ENCODE results near the gene SNAP23. TPM values are rescaled to one million over a fixed set of nuclear protein-coding genes. Genes with fewer than 3 reads are reported as not detected.

Gene SNAP23
- polyA plus RNA-seq, 1 donor from 2014 or later = 113 TPM

- Mint-ChIP-seq H3K4me1 (peaks cover 13 to 22% (median 20%) of the 10 kb centered on the region in 3 donors), H3K27ac (no peak overlapping the region), H3K9me3 (no peaks in the 10 kb centered on the region), H3K36me3 (peaks cover 4% of the 10 kb centered on the region), H3K4me3 (no peak overlapping the region), H3K27me3 (no peaks in the 10 kb centered on the region)
Measured at GRCh38 chr15:42483677-42484076, 11.8 kb upstream of the SNAP23 start.

GRCh38 chr15:42490291-42490670, 5.2 kb upstream of the SNAP23 start:
- H3K4me1 Mint-ChIP-seq = peaks cover 32 to 47% (median 46%) of the 10 kb centered on the region in 3 donors
- H3K27me3 Mint-ChIP-seq = peaks cover 2% of the 10 kb centered on the region
- peak overlapping the region; percentile 98 to 99 (median 99) for H3K4me3 Mint-ChIP-seq
- H3K27ac Mint-ChIP-seq = peak overlapping the region; percentile 98 to 99 (median 99)
- no peaks in the 10 kb centered on the region for H3K9me3 Mint-ChIP-seq
- H3K36me3 Mint-ChIP-seq = peaks cover 4% of the 10 kb centered on the region

DNA sequence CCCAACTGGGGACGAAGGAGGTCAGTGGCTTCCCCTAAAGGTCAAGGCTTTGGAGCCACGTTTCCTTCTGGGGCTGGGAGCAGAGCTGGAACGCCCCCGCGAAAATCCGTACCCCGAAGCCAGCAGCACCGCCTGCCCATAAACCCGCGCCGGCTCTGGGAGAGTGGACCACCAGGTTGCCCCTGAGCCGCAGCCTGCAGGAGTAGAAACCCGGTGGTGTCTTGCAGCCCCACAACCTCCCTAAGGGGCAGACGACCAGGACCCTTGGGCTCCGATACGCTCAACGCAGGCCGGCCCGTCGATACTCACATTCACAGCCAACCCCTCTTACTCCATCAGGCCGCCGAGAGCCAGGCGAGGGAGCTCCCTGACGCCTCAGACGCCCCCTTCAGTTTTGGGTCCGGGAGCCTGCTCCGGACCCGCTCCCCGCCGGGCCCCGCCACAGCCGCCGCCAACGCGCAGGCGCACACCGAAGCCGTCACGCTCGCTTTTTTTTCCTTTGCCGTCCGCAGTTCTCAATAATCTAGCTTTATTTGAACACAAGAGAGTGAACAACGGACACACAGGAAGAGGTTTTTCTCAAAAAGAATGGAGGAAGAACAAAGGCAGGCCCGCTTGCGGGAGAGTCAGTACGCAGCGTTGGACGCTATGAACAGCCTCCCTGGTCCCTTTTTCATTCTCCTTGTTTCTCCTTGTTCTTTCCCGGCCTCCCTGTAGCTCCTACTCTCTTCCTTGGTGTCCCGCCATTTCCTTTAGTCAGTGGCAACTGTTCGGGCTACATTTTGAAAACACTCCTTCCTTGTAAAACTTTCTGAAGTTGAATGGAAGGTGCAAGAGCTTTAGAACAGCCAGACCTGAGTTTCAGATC, 4.5 kb upstream of the SNAP23 start, which contains the start of gene ZNF106:
TSS of gene ZNF106 (minus strand) at position 471 of the 868 bp plus-strand sequence. CDS start 18,852 bp downstream, outside the sequence.
- Mint-ChIP-seq H3K9me3 (no peaks in the 10 kb centered on the region), H3K27me3 (peaks cover 2% of the 10 kb centered on the region), H3K36me3 (peaks cover 4% of the 10 kb centered on the region), H3K4me1 (peaks cover 34 to 53% (median 47%) of the 10 kb centered on the region in 3 donors), H3K4me3 (peak within 1 kb of the TSS; percentile 98 to 99 (median 99)), H3K27ac (peak within 1 kb of the TSS; percentile 98 to 99 (median 99))

GRCh38 chr15:42491539-42492225, 3.8 kb upstream of the SNAP23 start:
- H3K27ac Mint-ChIP-seq = peak overlapping the region; percentile 98 to 99 (median 99)
- H3K27me3 Mint-ChIP-seq = peaks cover 2% of the 10 kb centered on the region
- no peaks in the 10 kb centered on the region for H3K9me3 Mint-ChIP-seq
- H3K4me1 Mint-ChIP-seq = peaks cover 42 to 61% (median 54%) of the 10 kb centered on the region in 3 donors
- H3K4me3 Mint-ChIP-seq = peak overlapping the region; percentile 98 to 99 (median 99)
- peaks cover 4% of the 10 kb centered on the region for H3K36me3 Mint-ChIP-seq

- H3K4me1 Mint-ChIP-seq = peaks cover 43 to 60% (median 54%) of the 10 kb centered on the region in 3 donors
- H3K27me3 Mint-ChIP-seq = peaks cover 2% of the 10 kb centered on the region
- H3K9me3 Mint-ChIP-seq = no peaks in the 10 kb centered on the region
- peak overlapping the region; percentile 84 to 94 (median 86) for H3K27ac Mint-ChIP-seq
- H3K4me3 Mint-ChIP-seq = peak overlapping the region; percentile 72 to 97 (median 93)
- H3K36me3 Mint-ChIP-seq = no peaks in the 10 kb centered on the region
Measured at GRCh38 chr15:42493679-42494078, 1.8 kb upstream of the SNAP23 start.

DNA sequence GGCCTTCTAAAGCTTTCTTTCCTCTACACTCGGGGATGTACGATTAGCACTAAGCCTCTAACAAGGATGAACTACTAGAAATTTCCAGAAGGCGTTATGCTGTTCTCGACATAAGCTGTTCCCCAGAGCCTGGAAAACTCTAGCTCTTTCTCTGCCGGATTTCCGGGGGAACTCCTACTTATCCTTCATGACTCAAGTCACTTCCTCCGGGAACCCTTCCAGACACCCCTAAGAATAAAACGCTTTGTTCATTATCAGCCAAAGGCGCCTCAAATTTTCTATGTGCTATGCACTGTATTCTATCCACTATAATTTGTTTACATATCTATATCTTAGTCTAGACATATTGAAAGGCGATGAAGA, 455 bp upstream of the SNAP23 start:
- no peaks in the 10 kb centered on the region for H3K36me3 Mint-ChIP-seq
- peaks cover 2% of the 10 kb centered on the region for H3K27me3 Mint-ChIP-seq
- H3K27ac Mint-ChIP-seq = peak overlapping the region; percentile 82 to 94 (median 93)
- peaks cover 48 to 68% (median 59%) of the 10 kb centered on the region in 3 donors for H3K4me1 Mint-ChIP-seq
- H3K4me3 Mint-ChIP-seq = peak overlapping the region; percentile 95 to 98 (median 98)
- no peaks in the 10 kb centered on the region for H3K9me3 Mint-ChIP-seq

GRCh38 chr15:42498212-42499068, 3.0 kb downstream of the SNAP23 start:
- Mint-ChIP-seq H3K27me3 (no peaks in the 10 kb centered on the region), H3K27ac (peak overlapping the region; percentile 50 to 90 (median 64)), H3K36me3 (no peaks in the 10 kb centered on the region), H3K4me3 (peak overlapping the region in 3 of 4 donors; percentile 53 to 83 (median 83)), H3K4me1 (peaks cover 61 to 67% (median 65%) of the 10 kb centered on the region in 3 donors), H3K9me3 (no peaks in the 10 kb centered on the region)

DNA sequence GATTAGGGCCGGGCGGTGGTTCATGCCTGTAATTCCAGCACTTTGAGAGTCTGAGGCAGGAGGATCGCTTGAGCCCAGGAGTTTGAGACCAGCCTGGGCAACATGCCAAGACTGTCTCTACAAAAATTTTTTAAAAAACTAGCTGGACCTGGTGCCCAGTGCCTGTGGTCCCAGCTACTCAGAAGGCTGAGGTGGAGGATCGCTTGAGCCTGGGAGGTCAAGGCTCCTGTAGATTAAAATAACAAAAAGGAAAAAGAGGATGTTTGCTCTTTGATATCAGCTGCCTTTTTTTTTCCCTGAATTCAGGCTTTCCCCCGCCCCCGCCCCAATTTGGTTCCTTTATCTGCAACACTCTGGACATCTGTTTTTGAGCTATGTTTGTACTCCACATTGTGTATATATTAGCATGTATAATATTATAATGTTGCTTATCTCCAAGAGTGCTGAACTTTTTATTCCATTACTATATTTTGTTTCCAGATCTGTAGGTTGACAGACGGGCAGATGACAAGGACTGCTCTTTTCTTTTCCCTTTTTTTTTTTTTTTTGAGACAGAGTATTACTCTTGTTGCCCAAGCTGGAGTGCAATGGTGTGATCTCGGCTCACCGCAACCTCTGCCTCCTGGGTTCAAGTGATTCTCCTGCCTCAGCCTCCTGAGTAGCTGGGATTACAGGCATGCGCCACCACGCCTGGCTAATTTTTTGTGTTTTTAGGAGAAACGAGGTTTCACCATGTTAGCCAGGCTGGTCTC, 4.6 kb downstream of the SNAP23 start:
- peaks cover 2% of the 10 kb centered on the region for H3K36me3 Mint-ChIP-seq
- H3K4me3 Mint-ChIP-seq = peak overlapping the region in 3 of 4 donors; percentile 35 to 65 (median 58)
- H3K9me3 Mint-ChIP-seq = no peaks in the 10 kb centered on the region
- no peaks in the 10 kb centered on the region for H3K27me3 Mint-ChIP-seq
- peak overlapping the region; percentile 65 to 95 (median 70) for H3K27ac Mint-ChIP-seq
- H3K4me1 Mint-ChIP-seq = peaks cover 53 to 70% (median 64%) of the 10 kb centered on the region in 3 donors

DNA sequence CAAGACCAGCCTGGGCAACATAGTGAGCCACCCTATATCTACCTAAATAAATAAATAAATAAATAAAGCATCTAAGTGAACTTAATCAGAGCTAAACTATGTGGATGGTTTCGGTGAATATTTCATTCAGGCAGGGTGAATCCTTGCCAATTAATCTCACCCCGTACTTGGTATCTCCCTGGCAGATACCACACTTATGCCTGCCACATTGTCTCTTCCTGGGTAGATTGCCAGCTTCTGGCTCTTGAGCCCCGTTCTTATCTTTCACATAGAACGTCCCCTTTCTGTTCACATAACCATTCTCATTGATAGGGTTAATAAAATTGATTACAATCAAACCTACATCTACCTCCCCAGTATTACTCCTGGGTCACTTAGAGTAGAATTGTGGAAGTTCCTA, 7.0 kb downstream of the SNAP23 start:
- no peaks in the 10 kb centered on the region for H3K27me3 Mint-ChIP-seq
- H3K4me3 Mint-ChIP-seq = peak overlapping the region in 2 of 4 donors; percentile 62 to 94
- peak overlapping the region; percentile 90 to 95 (median 93) for H3K27ac Mint-ChIP-seq
- H3K36me3 Mint-ChIP-seq = peaks cover 2% of the 10 kb centered on the region
- H3K4me1 Mint-ChIP-seq = peaks cover 45 to 65% (median 49%) of the 10 kb centered on the region in 3 donors
- no peaks in the 10 kb centered on the region for H3K9me3 Mint-ChIP-seq

DNA sequence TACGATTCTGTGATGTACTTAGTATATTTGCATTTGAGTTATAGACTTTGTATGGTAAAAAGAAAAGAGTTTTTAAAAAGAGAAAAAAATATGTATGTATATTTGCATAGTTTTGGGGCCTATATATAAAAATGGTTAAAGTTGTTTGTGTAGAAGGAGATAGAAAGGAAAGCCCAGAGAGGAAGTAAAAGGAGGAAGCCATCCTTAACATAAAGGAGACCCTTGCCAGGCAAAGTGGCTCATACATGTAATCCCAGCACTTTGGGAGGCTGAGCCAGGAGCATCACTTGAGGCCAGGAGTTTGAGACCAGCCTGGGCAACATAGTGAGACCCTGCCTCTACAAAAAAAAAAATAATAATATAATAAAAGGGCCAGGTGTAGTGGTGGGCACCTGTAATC, 8.4 kb downstream of the SNAP23 start:
- H3K4me3 Mint-ChIP-seq = peak overlapping the region; percentile 44 to 94 (median 64)
- H3K27ac Mint-ChIP-seq = peak overlapping the region; percentile 90 to 95 (median 93)

DNA sequence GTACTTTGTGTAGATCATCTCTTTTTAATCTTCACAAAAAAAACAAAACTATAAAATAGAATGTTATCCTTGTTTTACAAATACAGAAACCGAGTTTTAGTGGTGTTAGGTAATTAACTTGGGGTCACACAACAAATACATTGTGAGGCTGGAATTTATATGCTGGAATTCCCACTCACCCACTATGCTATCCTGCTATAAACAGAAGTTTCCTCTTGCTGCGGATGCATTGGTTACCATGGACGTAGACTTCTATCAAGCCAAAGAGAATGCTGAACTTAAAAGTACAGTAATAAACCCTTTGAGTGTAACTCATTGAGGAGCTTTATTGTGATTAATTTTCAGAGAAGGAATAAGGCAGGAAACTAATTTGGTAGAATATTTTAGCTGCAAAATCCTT, 9.2 kb downstream of the SNAP23 start:
- Mint-ChIP-seq H3K4me1 (peaks cover 32 to 48% (median 42%) of the 10 kb centered on the region in 3 donors), H3K27me3 (no peaks in the 10 kb centered on the region), H3K27ac (peak overlapping the region; percentile 82 to 95 (median 87)), H3K4me3 (peak overlapping the region in 3 of 4 donors; percentile 27 to 91 (median 69)), H3K36me3 (peaks cover 2% of the 10 kb centered on the region), H3K9me3 (no peaks in the 10 kb centered on the region)

More for the DNA sequence above, 8.4 kb downstream of the SNAP23 start:
- Mint-ChIP-seq H3K9me3 (no peaks in the 10 kb centered on the region), H3K4me1 (peaks cover 34 to 54% (median 43%) of the 10 kb centered on the region in 3 donors), H3K36me3 (peaks cover 2% of the 10 kb centered on the region), H3K27me3 (no peaks in the 10 kb centered on the region)

GRCh38 chr15:42507514-42507913, 12.1 kb downstream of the SNAP23 start:
- Mint-ChIP-seq H3K27me3 (no peaks in the 10 kb centered on the region), H3K27ac (no peak overlapping the region), H3K4me1 (peaks cover 28 to 41% (median 29%) of the 10 kb centered on the region in 3 donors), H3K4me3 (no peak overlapping the region), H3K36me3 (peaks cover 2% of the 10 kb centered on the region), H3K9me3 (no peaks in the 10 kb centered on the region)

GRCh38 chr15:42508263-42508690, 12.8 kb downstream of the SNAP23 start:
- peaks cover 22 to 41% (median 25%) of the 10 kb centered on the region in 3 donors for H3K4me1 Mint-ChIP-seq

More at GRCh38 chr15:42508263-42508690, 12.8 kb downstream of the SNAP23 start:
- H3K4me3 Mint-ChIP-seq = no peak overlapping the region
- H3K27ac Mint-ChIP-seq = no peak overlapping the region
- no peaks in the 10 kb centered on the region for H3K9me3 Mint-ChIP-seq
- peaks cover 4% of the 10 kb centered on the region for H3K36me3 Mint-ChIP-seq
- H3K27me3 Mint-ChIP-seq = no peaks in the 10 kb centered on the region

Measured in IgD-negative memory B cell (primary cell).